K562 (cell line): ENCODE results near the gene CMSS1. TPM values are rescaled to one million over a fixed set of nuclear protein-coding genes. Genes with fewer than 3 reads are reported as not detected.

Source experiments
- ATAC-seq: fragments of 200-7000 bp; cut with Tn5 transposase; 3 replicates; pipeline ENCODE4 v1.9.1; 2020; ENCODE audit warnings: moderate library complexity
- BruUV-seq: library from RNA; stranded (reverse); fragments of 400-500 nt; replicated peaks from 2 replicates; lab custom pipeline; 2021; lab: Mats Ljungman, UMichigan
- CTCF ChIA-PET: fragments of 300-600 bp; formaldehyde crosslinking; extraction: SDS; loops from one replicate; lab custom pipeline; 2021; ENCODE audit warnings: low intra/inter-chr PET ratio; lab: Yijun Ruan, JAX
- POLR2A ChIA-PET: fragments of 300-600, 350-650 bp; sonication (Branson Sonifier 250); formaldehyde crosslinking; extraction: SDS; loops from one replicate; lab custom pipeline; 2021; ENCODE audit warnings: antibody characterized with exemption, inconsistent platforms; lab: Yijun Ruan, JAX
- DNase-seq, 4 experiments: peaks; one replicate each; pipeline versions ENCODE4 v3.0.0 to v3.0.0-alpha.2; 2011 to 2018; ENCODE audit warnings: low spot score in 3 of 4, mixed read lengths in 3 of 4; ENCODE audit errors: extremely low read depth in 1 of 4
- FAIRE-seq: peaks from 2 replicates; lab custom pipeline; 2011; peaks lifted over from hg19 to GRCh38; lab: Jason Lieb, UNC
- H2AFZ ChIP-seq: 2 replicates; pipeline ENCODE4 v1.6.0; 2011; ENCODE audit warnings: low read depth, low read length, control low read depth, inconsistent platforms
- H3K27ac ChIP-seq: fragments of 200-600 bp; 3 replicates; pipeline ENCODE4 v1.8.0; 2011; ENCODE audit warnings: low read depth, mild to moderate bottlenecking, control low read depth, inconsistent platforms, low read length, moderate library complexity, mixed read lengths; ENCODE audit errors: extremely low read depth
- H3K27me3 ChIP-seq, 2 experiments: fragments of 300-600 bp in 1 of 2; 2 replicates in 1 of 2; 3 replicates in 1 of 2; pipeline versions ENCODE4 v1.6.0 to v1.8.0; 2011; ENCODE audit warnings: inconsistent platforms in 2 of 2, low read length in 2 of 2, mild to moderate bottlenecking in 1 of 2, mixed read lengths in 1 of 2, moderate library complexity in 1 of 2; ENCODE audit not compliant: control insufficient read depth in 2 of 2, insufficient read depth in 2 of 2
- H3K36me3 ChIP-seq: fragments of 300-600 bp; 3 replicates; pipeline ENCODE4 v1.8.0; 2011; ENCODE audit warnings: mild to moderate bottlenecking, low read length, inconsistent platforms; ENCODE audit not compliant: control insufficient read depth, insufficient read depth
- H3K4me1 ChIP-seq, 2 experiments: fragments of 200-600 bp in 1 of 2; replicated peaks in 1 of 2; 2 replicates in 1 of 2; 3 replicates in 1 of 2; pipeline versions ENCODE4 v1.5.1 to v1.8.0; 2011; ENCODE audit warnings: inconsistent platforms in 2 of 2, low read length in 2 of 2, mild to moderate bottlenecking in 1 of 2, mixed read lengths in 1 of 2, moderate library complexity in 1 of 2; ENCODE audit not compliant: control insufficient read depth in 2 of 2, insufficient read depth in 2 of 2
- H3K4me2 ChIP-seq: 2 replicates; pipeline ENCODE4 v1.6.1; 2011; ENCODE audit warnings: low read length, control low read depth, inconsistent platforms, mixed read lengths; ENCODE audit not compliant: insufficient read depth
- H3K4me3 ChIP-seq: fragments of 200-600 bp; sonication (generic), shearing (Covaris generic); 2 replicates; pipeline ENCODE4 v1.5.1; 2016; ENCODE audit warnings: control low read depth, inconsistent platforms
- H3K79me2 ChIP-seq: fragments of 200-600 bp; 3 replicates; pipeline ENCODE4 v1.8.0; 2011; ENCODE audit warnings: low read length, inconsistent platforms; ENCODE audit not compliant: control insufficient read depth, insufficient read depth
- H3K9ac ChIP-seq, 2 experiments: 2 replicates each; pipeline versions ENCODE4 v1.6.0 to v1.6.1; 2011; ENCODE audit warnings: low read depth in 2 of 2, low read length in 2 of 2, control low read depth in 1 of 2, inconsistent platforms in 1 of 2, mild to moderate bottlenecking in 1 of 2, mixed read lengths in 1 of 2; ENCODE audit not compliant: insufficient read depth in 1 of 2
- H3K9me1 ChIP-seq: one replicate; pipeline ENCODE4 v1.6.0; 2011; ENCODE audit warnings: inconsistent platforms, mild to moderate bottlenecking, low read length, moderate library complexity; ENCODE audit not compliant: control insufficient read depth, insufficient read depth
- H3K9me3 ChIP-seq: replicated peaks from 2 replicates; pipeline ENCODE4 v1.5.1; 2011; ENCODE audit warnings: low read depth, low read length, inconsistent platforms; ENCODE audit not compliant: control insufficient read depth, insufficient read depth
- H4K20me1 ChIP-seq: replicated peaks from 2 replicates; pipeline ENCODE4 v1.6.1; 2011; ENCODE audit warnings: low read length, inconsistent platforms, mixed read lengths; ENCODE audit not compliant: control insufficient read depth, insufficient read depth
- EHMT2 ChIP-seq: fragments of 450-650 bp; IDR thresholded peaks from 2 replicates; pipeline ENCODE4 v1.6.1; 2018; ENCODE audit warnings: antibody characterized with exemption
- MAFK ChIP-seq: IDR thresholded peaks from 2 replicates; pipeline ENCODE4 v1.6.1; 2011; ENCODE audit warnings: low read length, improper control_type of control experiment
- NCOA4 ChIP-seq: fragments of 450-650 bp; IDR thresholded peaks from 2 replicates; pipeline ENCODE4 v1.6.1; 2018; ENCODE audit warnings: mild to moderate bottlenecking; ENCODE audit not compliant: partially characterized antibody
- RUNX1 ChIP-seq: sonication (generic); IDR thresholded peaks from 2 replicates; pipeline ENCODE4 v1.6.1; 2016; ENCODE audit warnings: antibody characterized with exemption, low read depth
- SIN3A ChIP-seq, 2 experiments: fragments of 150-350 bp in 1 of 2; IDR thresholded peaks; 2 replicates each; pipeline ENCODE4 v1.6.1; 2011 to 2016; ENCODE audit warnings: borderline replicate concordance in 2 of 2, low read depth in 2 of 2, low read length in 2 of 2, mild to moderate bottlenecking in 2 of 2, moderate library complexity in 2 of 2; ENCODE audit not compliant: control insufficient read depth in 1 of 2
- TCF3 ChIP-seq: sonication (generic); formaldehyde crosslinking; IDR thresholded peaks from 2 replicates; pipeline ENCODE4 v1.4.0; 2020; ENCODE audit warnings: mild to moderate bottlenecking, missing genetic modification reagents
- XRCC4 ChIP-seq: IDR thresholded peaks from one replicate; pipeline ENCODE4 v1.6.1; 2011; ENCODE audit not compliant: insufficient read depth, insufficient read length; ENCODE audit errors: extremely low read depth
- ZNF589 ChIP-seq: fragments of 200-800 bp; sonication (Bioruptor generic); IDR thresholded peaks from 2 replicates; pipeline ENCODE4 v1.6.1; 2016; ENCODE audit warnings: low read depth, missing genetic modification characterization, missing compliant biosample characterization
- ZNF785 ChIP-seq: fragments of 250-450 bp; sonication (Bioruptor Pico); IDR thresholded peaks from 2 replicates; pipeline ENCODE4 v1.4.0; 2020; ENCODE audit warnings: mild to moderate bottlenecking
- WGBS: fragments of 100-300 bp; shearing (Covaris generic); methylation state at CpG from one replicate; pipeline ENCODE4 v1.1.6; 2016; ENCODE audit warnings: low coverage, mixed read lengths; ENCODE audit not compliant: insufficient coverage; ENCODE audit errors: missing lambda C conversion rate; 5-methylcytosine and 5-hydroxymethylcytosine counted together
- in situ Hi-C: fragments of 300-500 bp; cut with MboI; formaldehyde crosslinking; loops from 4 replicates; pipeline ENCODE4 v1.15.0; 2018; ENCODE audit warnings: inconsistent platforms, mixed read lengths
- intact Hi-C: fragments of 100-400 bp; cut with micrococcal nuclease; formaldehyde crosslinking; loops from 2 replicates; pipeline ENCODE4 v1.14.2; 2022
- polyA plus RNA-seq, 8 experiments: library from polyadenylated mRNA; depleted of rRNA in 4 of 8; stranded (reverse) in 5 of 8; unstranded in 3 of 8; fragments of >200 nt; fragmentation: Nextera tagmentation in 2 of 8; fragmentation: Illumina TruSeq in 1 of 8; extraction: Ambion mirVana in 2 of 8; extraction: Trizol in 1 of 8; gene quantifications; 2 replicates each; pipeline versions ENCODE4 v1.2.1 to v1.2.3, GENCODE V29; 2011 to 2014; ENCODE audit warnings: inconsistent platforms in 1 of 8, missing spikeins in 1 of 8
- total RNA-seq, 7 experiments: library from RNA; depleted of rRNA in 6 of 7; stranded (reverse); fragments of >200 nt in 6 of 7; fragmentation: Illumina TruSeq in 2 of 7; extraction: Trizol in 2 of 7; gene quantifications; 2 replicates each; pipeline versions ENCODE4 v1.2.1 to v1.2.3, GENCODE V29; 2011 to 2021; ENCODE audit warnings: low replicate concordance in 1 of 7

The CMSS1 gene
- total and polyA plus RNA-seq, 9 of the 15 experiments (the other 6 are each of a cell fraction or from before 2014, with no cell fraction given), result 46.9 to 109 (median 72.3) TPM

GRCh38 chr3:100171211-100171914, 353.7 kb downstream of the CMSS1 start:
- ATAC-seq (no peak), FAIRE-seq (no peak), DNase-seq (no peak)
- BruUV-seq, result no TSS peak
- Histone ChIP-seq H4K20me1 (no peaks in the 10 kb centered on the region), H3K79me2 (no peaks in the 10 kb centered on the region), H3K4me2 (no peak overlapping the region), H3K9ac (no peak overlapping the region), H3K36me3 (peaks cover 22% of the 10 kb centered on the region; the same call in 2 of the 3 replicates), H3K27me3 (no peaks in the 10 kb centered on the region), H3K9me1 (no peaks in the 10 kb centered on the region), H3K4me3 (no peak overlapping the region), H3K4me1 (no peaks in the 10 kb centered on the region; a peak in 1 of 5 replicates), H3K27ac (no peak overlapping the region), H3K9me3 (no peaks in the 10 kb centered on the region), H2AFZ (no peak overlapping the region)
- TF ChIP-seq RUNX1 (no peak), ZNF785 (no peak), XRCC4 (no peak), ZNF589 (no peak), NCOA4 (no peak), MAFK (no peak), EHMT2 (no peak), TCF3 (no peak), SIN3A (IDR thresholded peaks at IDR 0.05; ENCODE audit: borderline replicate concordance in 2 of 2, control insufficient read depth in 1 of 2, low read depth in 2 of 2, low read length in 2 of 2) (no peak)
- intact Hi-C loops, result no loop called here
- ChIA-PET CTCF (no interaction called here), POLR2A (interaction anchor here (0.8 kb wide), 1 partner anchor 9 kb away, joined by 3 read pairs; no protein-coding TSS in a partner anchor)
- WGBS, result 82% methylated on average over 6 of the region's 6 CpGs
- in situ Hi-C loops, result no loop called here
